BJ (cell line): ENCODE data around the gene TNIP2. TPM values are rescaled to one million over a fixed set of nuclear protein-coding genes. Genes with fewer than 3 reads are reported as not detected.

Source experiments
- CTCF ChIA-PET: fragments of 350-600 bp; formaldehyde crosslinking; extraction: SDS; loops from one replicate; lab custom pipeline; 2021; ENCODE audit warnings: antibody characterized with exemption, inconsistent platforms; lab: Yijun Ruan, JAX
- POLR2A ChIA-PET: fragments of 300-600 bp; sonication (Branson Sonifier 250); formaldehyde crosslinking; extraction: SDS; loops from one replicate; lab custom pipeline; 2021; ENCODE audit warnings: antibody characterized with exemption; lab: Charles Lee
- DNase-seq: peaks from one replicate; pipeline ENCODE4 v3.0.0-alpha.2; 2011; ENCODE audit warnings: low read depth
- H3K27me3 ChIP-seq: 2 replicates; pipeline ENCODE4 v1.6.0; 2011; ENCODE audit warnings: low read length; ENCODE audit not compliant: control insufficient read depth, insufficient read depth
- H3K36me3 ChIP-seq: 2 replicates; pipeline ENCODE4 v1.5.1; 2011; ENCODE audit warnings: low read length; ENCODE audit not compliant: control insufficient read depth, insufficient read depth
- H3K4me3 ChIP-seq: 2 replicates; pipeline ENCODE4 v1.5.1; 2011; ENCODE audit warnings: low read depth, mild to moderate bottlenecking, control low read depth, low read length
- CTCF ChIP-seq: IDR thresholded peaks from 2 replicates; pipeline ENCODE4 v1.5.1; 2011; ENCODE audit warnings: low read depth, mild to moderate bottlenecking, control low read depth, inconsistent platforms, low read length, moderate library complexity; ENCODE audit not compliant: insufficient read depth
- polyA plus RNA-seq: library from polyadenylated mRNA; depleted of rRNA; stranded (reverse); fragments of >200 nt; gene quantifications from 2 replicates; pipeline ENCODE4 v1.2.3, GENCODE V29; 2011

Gene TNIP2
- polyA plus RNA-seq, 1 experiment, result 48.1 TPM

GRCh38 chr4:2798399-2799223, 42.5 kb upstream of the TNIP2 start:
- TF ChIP-seq CTCF, result no peak
- ChIA-PET CTCF (no interaction called here), POLR2A (no interaction called here)
- peaks cover 8% of the 10 kb centered on the region for H3K36me3 ChIP-seq
- no peak for DNase-seq
- H3K27me3 ChIP-seq, result no peaks in the 10 kb centered on the region
- no peak overlapping the region for H3K4me3 ChIP-seq

GRCh38 chr4:2797545-2798305, 41.6 kb upstream of the TNIP2 start:
- ChIA-PET POLR2A (no interaction called here), CTCF (interaction anchor here (0.7 to 1.4 kb wide), 2 partner anchors 34 to 158 kb away, joined by 3 to 6 read pairs; no protein-coding TSS in a partner anchor)
- Histone ChIP-seq H3K27me3 (no peaks in the 10 kb centered on the region), H3K4me3 (no peak overlapping the region), H3K36me3 (peaks cover 4% of the 10 kb centered on the region; the same call in 1 of the 2 replicates)
- TF ChIP-seq CTCF, result no peak
- DNase-seq, result no peak

- ChIA-PET CTCF (interaction anchor here (0.7 to 1.4 kb wide), 2 partner anchors 33 to 159 kb away, joined by 3 to 6 read pairs; no protein-coding TSS in a partner anchor), POLR2A (no interaction called here)
- peaks cover 3% of the 10 kb centered on the region; the same call in 1 of the 2 replicates for H3K36me3 ChIP-seq
- H3K27me3 ChIP-seq, result no peaks in the 10 kb centered on the region
- H3K4me3 ChIP-seq, result no peak overlapping the region
- no peak for TF ChIP-seq CTCF
- no peak for DNase-seq
Observed at GRCh38 chr4:2796849-2797544, 40.9 kb upstream of the TNIP2 start.

- TF ChIP-seq CTCF, result no peak; the same call in 1 of the 2 replicates
Observed at GRCh38 chr4:2795893-2796848, 40.0 kb upstream of the TNIP2 start.

More at GRCh38 chr4:2795893-2796848, 40.0 kb upstream of the TNIP2 start:
- H3K36me3 ChIP-seq, result peaks cover 1% of the 10 kb centered on the region; the same call in 1 of the 2 replicates
- peak; percentile 37 for DNase-seq
- no peaks in the 10 kb centered on the region for H3K27me3 ChIP-seq
- POLR2A ChIA-PET, result no interaction called here
- CTCF ChIA-PET, result interaction anchor here (1.4 kb wide), 1 partner anchor 32 kb away, joined by 6 read pairs; no protein-coding TSS in a partner anchor
- no peak overlapping the region for H3K4me3 ChIP-seq
